Measurements from ENCODE around the gene KAZN.

GRCh38 chr1:14748977-14749376 lies 150.5 kb downstream of the KAZN start:
- TF ChIP-seq, protein P1, sequence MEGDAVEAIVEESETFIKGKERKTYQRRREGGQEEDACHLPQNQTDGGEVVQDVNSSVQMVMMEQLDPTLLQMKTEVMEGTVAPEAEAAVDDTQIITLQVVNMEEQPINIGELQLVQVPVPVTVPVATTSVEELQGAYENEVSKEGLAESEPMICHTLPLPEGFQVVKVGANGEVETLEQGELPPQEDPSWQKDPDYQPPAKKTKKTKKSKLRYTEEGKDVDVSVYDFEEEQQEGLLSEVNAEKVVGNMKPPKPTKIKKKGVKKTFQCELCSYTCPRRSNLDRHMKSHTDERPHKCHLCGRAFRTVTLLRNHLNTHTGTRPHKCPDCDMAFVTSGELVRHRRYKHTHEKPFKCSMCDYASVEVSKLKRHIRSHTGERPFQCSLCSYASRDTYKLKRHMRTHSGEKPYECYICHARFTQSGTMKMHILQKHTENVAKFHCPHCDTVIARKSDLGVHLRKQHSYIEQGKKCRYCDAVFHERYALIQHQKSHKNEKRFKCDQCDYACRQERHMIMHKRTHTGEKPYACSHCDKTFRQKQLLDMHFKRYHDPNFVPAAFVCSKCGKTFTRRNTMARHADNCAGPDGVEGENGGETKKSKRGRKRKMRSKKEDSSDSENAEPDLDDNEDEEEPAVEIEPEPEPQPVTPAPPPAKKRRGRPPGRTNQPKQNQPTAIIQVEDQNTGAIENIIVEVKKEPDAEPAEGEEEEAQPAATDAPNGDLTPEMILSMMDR (IDR thresholded peaks at IDR 0.05) = no peak
- TF ChIP-seq POLR2A (IDR thresholded peaks at IDR 0.05) = no peak

All from body of pancreas (tissue), 4 donors.